PC-9 (cell line): ENCODE data around the gene BRINP2. TPM values are rescaled to one million over a fixed set of nuclear protein-coding genes. Genes with fewer than 3 reads are reported as not detected.

Experiments used
- BruUV-seq: library from RNA; stranded (reverse); fragments of 400-500 nt; replicated peaks from 2 replicates; lab custom pipeline; 2021; lab: Mats Ljungman, UMichigan
- CTCF ChIA-PET: fragments of 300-600 bp; sonication (Branson Sonifier 250); formaldehyde crosslinking; loops from one replicate; lab custom pipeline; 2022; ENCODE audit warnings: antibody characterized with exemption; lab: Charles Lee
- POLR2A ChIA-PET: fragments of 300-600 bp; sonication (Branson Sonifier 250); formaldehyde crosslinking; loops from one replicate; lab custom pipeline; 2022; ENCODE audit warnings: antibody characterized with exemption; ENCODE audit not compliant: unreplicated experiment; lab: Charles Lee
- DNase-seq, 2 experiments: peaks; one replicate each; pipeline versions ENCODE4 v3.0.0 to v3.0.0-alpha.2; 2015 to 2022; ENCODE audit warnings: mixed read lengths in 1 of 2
- H2AFZ ChIP-seq: fragments of 200-600 bp; sonication (generic); 2 replicates; pipeline ENCODE4 v1.8.1; 2017; ENCODE audit warnings: antibody characterized with exemption
- H3F3A ChIP-seq: fragments of 200-600 bp; sonication (generic); 2 replicates; pipeline ENCODE4 v1.8.1; 2017; ENCODE audit warnings: antibody characterized with exemption, mild to moderate bottlenecking, low read depth; ENCODE audit not compliant: insufficient read depth
- H3K27ac ChIP-seq: fragments of 200-600 bp; sonication (generic); 2 replicates; pipeline ENCODE4 v1.6.1; 2016; ENCODE audit warnings: mixed run types
- H3K27me3 ChIP-seq: fragments of 200-600 bp; sonication (generic); 2 replicates; pipeline ENCODE4 v1.6.1; 2016; ENCODE audit warnings: low read depth, mixed run types; ENCODE audit not compliant: insufficient read depth
- H3K36me3 ChIP-seq: fragments of 200-600 bp; sonication (generic); 2 replicates; pipeline ENCODE4 v1.6.1; 2016; ENCODE audit warnings: low read depth, mixed run types
- H3K4me1 ChIP-seq: fragments of 200-600 bp; sonication (generic); replicated peaks from 2 replicates; pipeline ENCODE4 v1.6.1; 2016; ENCODE audit warnings: mixed run types; ENCODE audit not compliant: insufficient read depth
- H3K4me2 ChIP-seq: fragments of 200-600 bp; sonication (generic); 2 replicates; pipeline ENCODE4 v1.6.1; 2017; ENCODE audit warnings: mixed run types
- H3K4me3 ChIP-seq: fragments of 200-600 bp; sonication (generic); 2 replicates; pipeline ENCODE4 v1.6.1; 2016; ENCODE audit warnings: mixed run types
- H3K79me2 ChIP-seq: fragments of 200-600 bp; sonication (generic); 2 replicates; pipeline ENCODE4 v1.6.1; 2017; ENCODE audit warnings: low read depth, mixed run types
- H3K9me2 ChIP-seq: fragments of 200-600 bp; sonication (generic); 2 replicates; pipeline ENCODE4 v1.8.1; 2017; ENCODE audit warnings: mild to moderate bottlenecking; ENCODE audit not compliant: insufficient read depth
- H3K9me3 ChIP-seq: fragments of 200-600 bp; sonication (generic); 2 replicates; pipeline ENCODE4 v1.8.1; 2016; ENCODE audit warnings: low read depth; ENCODE audit not compliant: insufficient read depth
- H4K20me1 ChIP-seq: fragments of 200-600 bp; sonication (generic); 2 replicates; pipeline ENCODE4 v1.8.1; 2017; ENCODE audit not compliant: insufficient read depth
- EZH2 ChIP-seq: fragments of 200-600 bp; sonication (generic); IDR thresholded peaks from 2 replicates; pipeline ENCODE4 v1.8.0; 2017; ENCODE audit warnings: antibody characterized with exemption, low read depth
- intact Hi-C: fragments of 100-400 bp; cut with micrococcal nuclease; formaldehyde crosslinking; loops from one replicate; pipeline ENCODE4 v1.10.0; 2022; ENCODE audit not compliant: unreplicated experiment
- total RNA-seq: library from RNA; stranded (reverse); gene quantifications from 2 replicates; pipeline ENCODE4 v1.2.3, GENCODE V29; 2021
- TF ChIP-seq, protein P1 (sequence below): fragments of 200-600 bp; sonication (generic); conservative IDR thresholded peaks from 2 replicates; pipeline ENCODE4 v1.6.1; 2017; ENCODE audit warnings: mixed run types, antibody characterized with exemption, mild to moderate bottlenecking, moderate library complexity

BRINP2 gene
- total RNA-seq, 1 experiment from 2014 or later, result not detected

DNA sequence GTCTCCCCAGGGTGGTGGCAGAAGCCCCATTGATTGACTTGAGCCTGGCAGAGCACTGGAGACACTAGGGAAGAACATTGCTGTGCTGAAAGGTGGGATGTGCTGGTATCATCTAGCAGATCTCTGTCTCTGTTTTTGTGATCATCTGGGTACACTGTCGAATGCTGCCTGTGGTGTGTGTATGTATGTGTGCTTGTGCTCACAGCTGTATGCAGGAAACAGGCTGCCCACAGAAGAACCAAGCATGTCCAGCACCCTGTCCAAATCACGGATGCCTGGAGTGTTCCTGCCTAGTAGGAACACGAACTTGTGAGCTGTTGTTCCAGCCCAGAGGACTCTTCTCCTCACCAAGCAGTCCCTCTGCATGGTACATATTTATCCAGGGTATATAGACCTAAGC lies 1.5 kb downstream of the BRINP2 start:
- H3K4me3 ChIP-seq, result no peak overlapping the region
- peaks cover 14% of the 10 kb centered on the region; the same call in 1 of the 2 replicates for H3K27me3 ChIP-seq
- DNase-seq, result no peak
- CTCF ChIA-PET, result no interaction called here
- intact Hi-C loops, result no loop called here
- no TSS peak for BruUV-seq
- TF ChIP-seq, protein P1, sequence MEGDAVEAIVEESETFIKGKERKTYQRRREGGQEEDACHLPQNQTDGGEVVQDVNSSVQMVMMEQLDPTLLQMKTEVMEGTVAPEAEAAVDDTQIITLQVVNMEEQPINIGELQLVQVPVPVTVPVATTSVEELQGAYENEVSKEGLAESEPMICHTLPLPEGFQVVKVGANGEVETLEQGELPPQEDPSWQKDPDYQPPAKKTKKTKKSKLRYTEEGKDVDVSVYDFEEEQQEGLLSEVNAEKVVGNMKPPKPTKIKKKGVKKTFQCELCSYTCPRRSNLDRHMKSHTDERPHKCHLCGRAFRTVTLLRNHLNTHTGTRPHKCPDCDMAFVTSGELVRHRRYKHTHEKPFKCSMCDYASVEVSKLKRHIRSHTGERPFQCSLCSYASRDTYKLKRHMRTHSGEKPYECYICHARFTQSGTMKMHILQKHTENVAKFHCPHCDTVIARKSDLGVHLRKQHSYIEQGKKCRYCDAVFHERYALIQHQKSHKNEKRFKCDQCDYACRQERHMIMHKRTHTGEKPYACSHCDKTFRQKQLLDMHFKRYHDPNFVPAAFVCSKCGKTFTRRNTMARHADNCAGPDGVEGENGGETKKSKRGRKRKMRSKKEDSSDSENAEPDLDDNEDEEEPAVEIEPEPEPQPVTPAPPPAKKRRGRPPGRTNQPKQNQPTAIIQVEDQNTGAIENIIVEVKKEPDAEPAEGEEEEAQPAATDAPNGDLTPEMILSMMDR, result no peak
- no peak for TF ChIP-seq EZH2
- H2AFZ ChIP-seq, result no peak overlapping the region
- no peak overlapping the region for H3K4me2 ChIP-seq
- H3K9me2 ChIP-seq, result no peaks in the 10 kb centered on the region
- no peaks in the 10 kb centered on the region for H3K9me3 ChIP-seq
- POLR2A ChIA-PET, result no interaction called here
- H3K79me2 ChIP-seq, result no peaks in the 10 kb centered on the region
- no peaks in the 10 kb centered on the region for H3K36me3 ChIP-seq
- no peak overlapping the region for H3K27ac ChIP-seq
- H3F3A ChIP-seq, result no peaks in the 10 kb centered on the region
- no peaks in the 10 kb centered on the region for H3K4me1 ChIP-seq
- no peaks in the 10 kb centered on the region for H4K20me1 ChIP-seq

- CTCF ChIA-PET, result no interaction called here
- TF ChIP-seq, protein P1, result no peak
- TF ChIP-seq EZH2, result no peak
- no peak overlapping the region for H3K4me3 ChIP-seq
- H3K9me2 ChIP-seq, result no peaks in the 10 kb centered on the region
- H3F3A ChIP-seq, result no peaks in the 10 kb centered on the region
- no peak overlapping the region for H2AFZ ChIP-seq
- no peak overlapping the region for H3K4me2 ChIP-seq
- DNase-seq, result no peak
- intact Hi-C loops, result no loop called here
- no peak overlapping the region for H3K27ac ChIP-seq
- H3K9me3 ChIP-seq, result no peaks in the 10 kb centered on the region
- no peaks in the 10 kb centered on the region for H3K4me1 ChIP-seq
- POLR2A ChIA-PET, result no interaction called here
- no peaks in the 10 kb centered on the region for H3K36me3 ChIP-seq
- no peaks in the 10 kb centered on the region for H4K20me1 ChIP-seq
- peaks cover 14% of the 10 kb centered on the region; the same call in 1 of the 2 replicates for H3K27me3 ChIP-seq
- no peaks in the 10 kb centered on the region for H3K79me2 ChIP-seq
- BruUV-seq, result no TSS peak
These were observed 2.1 kb downstream of the BRINP2 start for GRCh38 chr1:177172866-177173265.

DNA sequence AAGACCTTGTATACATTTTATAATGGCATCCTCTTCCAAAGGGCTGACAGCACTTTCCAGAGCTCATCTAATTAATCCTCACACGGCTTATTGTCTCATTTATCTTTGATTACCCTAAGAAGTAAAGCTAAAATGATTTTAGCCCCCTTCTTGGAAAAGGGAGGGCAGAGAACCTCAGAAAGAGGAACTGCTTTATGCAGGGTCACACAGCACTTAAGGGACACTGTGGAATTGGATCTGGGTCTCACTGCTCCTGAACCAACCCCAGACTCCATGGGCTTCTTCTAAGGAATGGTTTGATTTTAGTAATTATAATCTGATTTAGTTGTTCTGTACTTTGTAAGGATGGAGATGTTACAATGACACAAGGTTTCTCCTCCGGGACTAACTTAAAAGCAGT lies 3.2 kb downstream of the BRINP2 start:
- Histone ChIP-seq H3K27ac (no peak overlapping the region), H3K9me2 (no peaks in the 10 kb centered on the region), H2AFZ (no peak overlapping the region), H3K36me3 (no peaks in the 10 kb centered on the region), H3K9me3 (no peaks in the 10 kb centered on the region), H3K79me2 (no peaks in the 10 kb centered on the region), H3K4me2 (no peak overlapping the region), H4K20me1 (no peaks in the 10 kb centered on the region), H3K4me1 (no peaks in the 10 kb centered on the region), H3K4me3 (no peak overlapping the region), H3F3A (no peaks in the 10 kb centered on the region), H3K27me3 (peaks cover 20% of the 10 kb centered on the region; the same call in 1 of the 2 replicates)
- DNase-seq, result no peak
- intact Hi-C loops, result no loop called here
- POLR2A ChIA-PET, result no interaction called here
- BruUV-seq, result no TSS peak
- CTCF ChIA-PET, result no interaction called here
- TF ChIP-seq, protein P1, result no peak
- no peak for TF ChIP-seq EZH2
